GM19193 (cell line): ENCODE measurements around the gene ZPLD1.

Source experiments
- POLR2A ChIP-seq: IDR thresholded peaks from 4 replicates; pipeline ENCODE4 v1.6.1; 2011; ENCODE audit not compliant: insufficient read depth, insufficient read length; ENCODE audit errors: extremely low read depth

The ZPLD1 gene

DNA sequence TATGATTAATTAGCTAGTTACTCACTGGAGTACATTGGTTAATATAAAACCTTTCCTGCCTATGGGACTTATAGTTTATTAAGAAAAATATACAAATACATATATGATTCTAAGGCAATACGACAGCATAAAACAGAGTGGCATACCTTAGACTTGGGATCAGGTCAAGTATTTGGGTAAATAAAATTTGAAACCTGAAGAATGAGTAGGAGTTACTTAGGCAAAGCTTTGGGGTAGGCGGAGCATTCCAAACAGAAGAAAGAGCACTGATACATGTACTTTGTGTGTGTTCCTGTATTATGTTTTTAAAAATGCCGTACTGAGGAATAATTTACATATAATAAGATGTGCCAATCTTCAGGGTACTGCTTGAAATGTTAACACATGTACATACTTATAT is 15.1 kb downstream of the ZPLD1 start:
- TF ChIP-seq POLR2A = no peak

DNA sequence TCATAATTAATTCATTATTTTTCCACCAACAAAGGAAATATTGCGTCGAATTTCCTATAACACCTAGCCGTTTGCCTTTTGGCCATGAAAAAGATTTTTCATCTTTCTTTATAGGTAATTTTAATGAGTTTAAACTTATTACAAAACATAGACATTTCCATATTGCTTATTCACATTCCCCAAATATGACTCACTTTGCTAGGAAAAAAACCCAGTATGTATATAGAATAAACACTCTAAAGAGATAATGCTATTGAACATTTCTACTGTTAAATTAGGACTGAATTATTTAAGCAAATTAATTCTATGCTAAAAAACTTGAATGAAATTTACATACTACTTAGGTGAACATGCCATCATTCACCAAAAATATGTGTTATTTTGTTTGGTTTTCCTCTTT is 16.2 kb downstream of the ZPLD1 start:
- no peak for TF ChIP-seq POLR2A

GRCh38 chr3:102451543-102451942 is 16.7 kb downstream of the ZPLD1 start:
- TF ChIP-seq POLR2A = no peak

DNA sequence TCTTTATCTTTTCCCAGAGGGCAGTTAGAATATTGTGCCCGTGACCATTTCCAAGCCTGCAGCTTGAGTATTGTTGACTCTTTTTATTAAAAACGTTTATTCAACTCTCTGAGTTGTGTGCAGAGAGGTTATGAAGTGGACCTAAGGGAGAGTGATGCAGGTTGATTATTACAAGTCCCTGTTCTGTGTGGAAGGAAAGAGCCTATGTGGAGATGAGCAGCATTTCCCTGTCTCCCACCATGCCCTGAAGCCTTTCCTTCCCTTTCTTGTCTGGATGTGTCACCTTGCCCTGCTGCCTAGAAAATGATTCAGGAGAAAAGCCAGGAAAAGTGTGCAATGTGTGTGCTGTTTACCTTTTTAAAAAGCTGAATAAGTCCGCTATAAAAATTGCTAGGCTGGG is 19.4 kb downstream of the ZPLD1 start:
- TF ChIP-seq POLR2A = no peak

GRCh38 chr3:102457644-102458043 is 22.8 kb downstream of the ZPLD1 start:
- no peak for TF ChIP-seq POLR2A

- no peak for TF ChIP-seq POLR2A
Measured at GRCh38 chr3:102460579-102460978, 25.8 kb downstream of the ZPLD1 start.

GRCh38 chr3:102464261-102464660 is 29.4 kb downstream of the ZPLD1 start:
- TF ChIP-seq POLR2A = no peak

DNA sequence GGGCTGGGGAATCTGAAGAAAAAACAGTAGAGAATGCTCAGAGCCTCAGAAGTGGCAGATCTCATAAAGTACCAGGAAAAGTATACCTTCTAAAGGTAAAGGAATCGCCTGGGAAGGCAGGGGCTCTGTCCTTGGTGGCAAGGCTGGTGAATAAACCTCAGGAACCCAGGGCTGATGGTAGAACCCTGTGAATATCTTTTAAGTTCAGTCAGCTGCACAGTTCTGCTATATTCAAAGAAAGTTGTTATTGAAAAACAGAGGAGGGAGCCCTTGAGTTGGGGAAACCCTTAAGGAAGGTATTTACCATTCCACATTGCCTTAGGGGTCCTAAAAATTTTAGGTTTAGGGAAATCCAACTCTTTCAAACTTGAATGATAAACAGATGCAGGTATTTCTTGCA is 31.2 kb downstream of the ZPLD1 start:
- no peak for TF ChIP-seq POLR2A

GRCh38 chr3:102470066-102470465 is 35.3 kb downstream of the ZPLD1 start:
- TF ChIP-seq POLR2A = no peak

- no peak for TF ChIP-seq POLR2A
Measured at GRCh38 chr3:102471001-102471400, 36.2 kb downstream of the ZPLD1 start.

DNA sequence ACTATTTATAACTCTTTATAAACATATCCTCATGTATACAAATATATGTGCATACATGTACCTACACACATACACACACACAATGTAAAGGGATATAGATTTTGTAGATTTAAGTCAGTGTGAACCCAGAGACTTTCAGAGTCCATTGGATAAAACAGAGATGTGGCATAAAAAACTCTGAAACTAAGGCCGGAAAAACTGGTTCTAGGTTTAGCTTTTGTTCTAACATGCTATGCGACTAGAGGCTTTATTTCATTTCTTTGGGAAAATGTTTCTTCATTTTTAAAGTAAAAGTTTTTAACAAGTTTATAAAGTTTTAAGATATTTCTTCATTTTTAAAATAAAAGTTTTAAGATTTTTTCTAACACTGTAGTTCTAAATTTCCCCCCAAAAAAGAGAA is 36.7 kb downstream of the ZPLD1 start:
- TF ChIP-seq POLR2A = no peak

- no peak for TF ChIP-seq POLR2A
Measured at GRCh38 chr3:102473648-102474047, 38.8 kb downstream of the ZPLD1 start.

DNA sequence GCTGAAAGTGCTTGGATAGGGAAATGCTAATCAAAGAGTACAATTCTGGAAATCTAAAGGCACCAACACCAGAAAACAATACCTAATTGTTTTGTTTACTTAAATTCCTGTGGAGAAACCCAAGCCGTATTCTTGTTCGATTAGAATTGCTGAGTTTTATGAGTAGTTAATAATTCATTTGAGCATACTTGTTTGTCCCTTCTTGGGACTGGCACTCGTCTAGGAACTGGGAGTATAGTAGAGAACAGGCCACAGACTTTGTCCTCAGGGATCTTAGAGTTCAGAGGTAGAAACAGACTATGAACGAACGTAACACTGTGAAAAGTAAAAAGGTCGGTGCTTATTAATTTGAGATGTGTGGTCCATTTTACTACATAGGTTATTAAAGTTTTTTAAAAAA is 39.4 kb downstream of the ZPLD1 start:
- no peak for TF ChIP-seq POLR2A

- no peak for TF ChIP-seq POLR2A
Measured at GRCh38 chr3:102476198-102476597, 41.4 kb downstream of the ZPLD1 start.

- TF ChIP-seq POLR2A = no peak
Measured at GRCh38 chr3:102478160-102478559, 43.3 kb downstream of the ZPLD1 start.

DNA sequence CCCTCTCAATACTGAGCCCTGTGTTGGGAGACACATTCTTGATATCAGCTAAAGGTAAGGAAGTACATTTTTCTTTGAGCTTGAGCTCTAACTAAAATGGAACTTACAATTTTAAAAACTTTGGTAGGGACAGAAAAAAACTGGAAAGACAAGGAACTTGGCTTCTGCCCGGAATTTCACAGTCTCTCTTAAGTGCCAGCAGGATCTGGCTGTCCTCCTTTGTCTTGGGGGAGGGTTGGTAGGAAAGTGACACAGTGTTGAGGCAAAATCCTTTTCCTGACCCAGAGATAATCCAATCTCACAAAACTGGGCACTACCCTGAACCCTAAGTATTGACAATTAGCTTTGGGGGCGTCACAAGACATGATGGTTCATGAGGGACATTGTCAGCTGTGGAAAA is 45.3 kb downstream of the ZPLD1 start:
- no peak for TF ChIP-seq POLR2A

DNA sequence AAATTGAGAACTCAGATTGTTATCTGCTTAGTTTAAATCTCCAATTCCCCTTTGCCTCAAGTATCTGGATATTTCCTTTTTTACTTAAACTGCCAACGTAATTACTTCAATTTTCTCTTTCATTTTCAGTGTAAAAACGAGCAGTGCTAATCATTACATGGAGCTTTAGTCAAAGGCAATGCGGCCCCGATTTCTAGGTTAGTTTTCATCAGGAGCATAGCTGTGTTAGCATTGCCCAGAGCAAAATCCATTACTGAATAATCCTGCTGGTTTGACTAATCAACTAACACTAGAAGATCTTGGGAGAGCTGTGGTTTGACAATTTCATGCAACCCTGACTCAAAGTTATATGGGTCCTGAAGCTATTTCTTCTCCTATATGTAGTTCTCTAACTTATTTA is 46.2 kb downstream of the ZPLD1 start:
- TF ChIP-seq POLR2A = no peak
